HG03439 (cell line): ENCODE data around the gene RSRC1.

Experiments
- ATAC-seq: cut with Tn5 transposase; IDR thresholded peaks from one replicate; pipeline ENCODE4 v1.9.1; 2021; ENCODE audit warnings: mild to moderate bottlenecking, moderate library complexity; ENCODE audit not compliant: unreplicated experiment

The RSRC1 gene

GRCh38 chr3:158568784-158569183 is 458.9 kb downstream of the RSRC1 start:
- ATAC-seq: no peak

GRCh38 chr3:158569794-158570193 is 459.9 kb downstream of the RSRC1 start:
- no peak for ATAC-seq

- ATAC-seq: peak; percentile 100
Observed at GRCh38 chr3:158570999-158571702, 461.3 kb downstream of the RSRC1 start, which contains the start of gene MLF1. Gene MLF1 (plus strand): TSS chr3:158571194. CDS start chr3:158571301, 107 bp downstream.

GRCh38 chr3:158571969-158572765 is 462.3 kb downstream of the RSRC1 start:
- no peak for ATAC-seq

GRCh38 chr3:158572766-158573060 is 462.8 kb downstream of the RSRC1 start:
- ATAC-seq: no peak

- no peak for ATAC-seq
Observed at GRCh38 chr3:158573714-158574113, 463.8 kb downstream of the RSRC1 start.

- no peak for ATAC-seq
Observed at GRCh38 chr3:158574646-158575045, 464.8 kb downstream of the RSRC1 start.

GRCh38 chr3:158590223-158590622 is 480.3 kb downstream of the RSRC1 start:
- ATAC-seq: no peak
